HepG2 (cell line): ENCODE data around the gene BFSP1. TPM values are rescaled to one million over a fixed set of nuclear protein-coding genes. Genes with fewer than 3 reads are reported as not detected.

Source experiments
- ARID3A ChIP-seq: IDR thresholded peaks from 2 replicates; pipeline ENCODE4 v1.6.1; 2012; ENCODE audit warnings: low read depth, low read length, improper control_type of control experiment
- FOXO1 ChIP-seq: sonication (generic); formaldehyde crosslinking; IDR thresholded peaks from 2 replicates; pipeline ENCODE4 v1.4.0; 2020; ENCODE audit warnings: missing genetic modification reagents
- HDAC6 ChIP-seq: fragments of 200-600 bp; sonication (generic); IDR thresholded peaks from 2 replicates; pipeline ENCODE4 v1.7.0; 2017; ENCODE audit warnings: mild to moderate bottlenecking, antibody characterized with exemption, low read length, low read depth
- IKZF1 ChIP-seq: fragments of 450-650 bp; IDR thresholded peaks from 2 replicates; pipeline ENCODE4 v1.7.1; 2016
- KAT7 ChIP-seq: IDR thresholded peaks from 2 replicates; pipeline ENCODE4 v1.6.1; 2018; ENCODE audit warnings: borderline replicate concordance, missing compliant biosample characterization
- MAFF ChIP-seq: IDR thresholded peaks from 2 replicates; pipeline ENCODE4 v1.6.1; 2011; ENCODE audit warnings: low read depth, low read length, improper control_type of control experiment
- NFKBIZ ChIP-seq: IDR thresholded peaks from 2 replicates; pipeline ENCODE4 v1.6.1; 2018; ENCODE audit warnings: missing genetic modification reagents, missing compliant biosample characterization
- PBX3 ChIP-seq: sonication (generic); formaldehyde crosslinking; IDR thresholded peaks from 2 replicates; pipeline ENCODE4 v1.8.1; 2023; ENCODE audit warnings: missing genetic modification reagents, inconsistent platforms, borderline replicate concordance
- RNF2 ChIP-seq: fragments of 450-650 bp; conservative IDR thresholded peaks from 2 replicates; pipeline ENCODE4 v1.6.1; 2016; ENCODE audit warnings: low read depth
- ZBTB20 ChIP-seq: sonication (generic); formaldehyde crosslinking; IDR thresholded peaks from 2 replicates; pipeline ENCODE4 v1.8.1; 2023; ENCODE audit warnings: missing genetic modification reagents, low read depth, mild to moderate bottlenecking, borderline replicate concordance
- ZBTB38 ChIP-seq: sonication (generic); formaldehyde crosslinking; IDR thresholded peaks from 2 replicates; pipeline ENCODE4 v1.5.1; 2020; ENCODE audit warnings: mild to moderate bottlenecking, missing genetic modification reagents
- ZNF20 ChIP-seq: sonication (generic); formaldehyde crosslinking; IDR thresholded peaks from 2 replicates; pipeline ENCODE4 v1.4.0; 2020; ENCODE audit warnings: mild to moderate bottlenecking, moderate library complexity, missing genetic modification reagents
- ZNF317 ChIP-seq: sonication (generic); formaldehyde crosslinking; IDR thresholded peaks from 2 replicates; pipeline ENCODE4 v1.5.0; 2020; ENCODE audit warnings: mild to moderate bottlenecking, missing genetic modification reagents
- ZNF557 ChIP-seq: sonication (generic); formaldehyde crosslinking; IDR thresholded peaks from 2 replicates; pipeline ENCODE4 v1.4.0; 2020; ENCODE audit warnings: missing genetic modification reagents
- polyA plus RNA-seq, 8 experiments: library from polyadenylated mRNA; depleted of rRNA in 3 of 8; stranded (reverse) in 7 of 8; unstranded in 1 of 8; fragments of >200 nt; fragmentation: Illumina TruSeq in 4 of 8; extraction: Trizol in 4 of 8; gene quantifications; 2 replicates each; pipeline versions ENCODE4 v1.2.1 to v1.2.3, GENCODE V29; 2011 to 2016; ENCODE audit warnings: low read depth in 4 of 8, missing spikeins in 1 of 8, mixed read lengths in 1 of 8; ENCODE audit not compliant: insufficient read depth in 1 of 8
- total RNA-seq, 5 experiments: library from RNA; depleted of rRNA; stranded (reverse); fragments of >200 nt; fragmentation: Illumina TruSeq; extraction: Trizol; gene quantifications; 2 replicates each; pipeline ENCODE4 v1.2.3, GENCODE V29; 2016; ENCODE audit warnings: low read depth in 1 of 5
- TF ChIP-seq, protein P1 (sequence below): IDR thresholded peaks from 2 replicates; pipeline ENCODE4 v1.6.1; 2016; ENCODE audit warnings: missing genetic modification reagents, missing compliant biosample characterization
- TF ChIP-seq, protein P2 (sequence below): sonication (generic); formaldehyde crosslinking; IDR thresholded peaks from 2 replicates; pipeline ENCODE4 v1.4.0; 2020; ENCODE audit warnings: mild to moderate bottlenecking, missing genetic modification reagents

The BFSP1 gene
- total and polyA plus RNA-seq, 2 of the 13 experiments (the other 11 are each of a cell fraction or from before 2014, with no cell fraction given): 0.22 to 0.26 TPM

- TF ChIP-seq ZNF20 (no peak), ZNF317 (no peak), ZBTB20 (no peak), RNF2 (no peak), MAFF (no peak), ZNF557 (no peak), KAT7 (CRISPR knock-in tag) (peak; percentile 57), HDAC6 (no peak), IKZF1 (no peak), NFKBIZ (CRISPR knock-in tag) (no peak), FOXO1 (CRISPR knock-in tag) (no peak; the same call in 1 of the 2 replicates), ARID3A (no peak), PBX3 (CRISPR knock-in tag) (no peak), ZBTB38 (CRISPR knock-in tag) (no peak; the same call in 1 of the 2 replicates)
- TF ChIP-seq, protein P1, sequence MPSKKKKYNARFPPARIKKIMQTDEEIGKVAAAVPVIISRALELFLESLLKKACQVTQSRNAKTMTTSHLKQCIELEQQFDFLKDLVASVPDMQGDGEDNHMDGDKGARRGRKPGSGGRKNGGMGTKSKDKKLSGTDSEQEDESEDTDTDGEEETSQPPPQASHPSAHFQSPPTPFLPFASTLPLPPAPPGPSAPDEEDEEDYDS (CRISPR knock-in tag): no peak; the same call in 1 of the 2 replicates
- TF ChIP-seq, protein P2, sequence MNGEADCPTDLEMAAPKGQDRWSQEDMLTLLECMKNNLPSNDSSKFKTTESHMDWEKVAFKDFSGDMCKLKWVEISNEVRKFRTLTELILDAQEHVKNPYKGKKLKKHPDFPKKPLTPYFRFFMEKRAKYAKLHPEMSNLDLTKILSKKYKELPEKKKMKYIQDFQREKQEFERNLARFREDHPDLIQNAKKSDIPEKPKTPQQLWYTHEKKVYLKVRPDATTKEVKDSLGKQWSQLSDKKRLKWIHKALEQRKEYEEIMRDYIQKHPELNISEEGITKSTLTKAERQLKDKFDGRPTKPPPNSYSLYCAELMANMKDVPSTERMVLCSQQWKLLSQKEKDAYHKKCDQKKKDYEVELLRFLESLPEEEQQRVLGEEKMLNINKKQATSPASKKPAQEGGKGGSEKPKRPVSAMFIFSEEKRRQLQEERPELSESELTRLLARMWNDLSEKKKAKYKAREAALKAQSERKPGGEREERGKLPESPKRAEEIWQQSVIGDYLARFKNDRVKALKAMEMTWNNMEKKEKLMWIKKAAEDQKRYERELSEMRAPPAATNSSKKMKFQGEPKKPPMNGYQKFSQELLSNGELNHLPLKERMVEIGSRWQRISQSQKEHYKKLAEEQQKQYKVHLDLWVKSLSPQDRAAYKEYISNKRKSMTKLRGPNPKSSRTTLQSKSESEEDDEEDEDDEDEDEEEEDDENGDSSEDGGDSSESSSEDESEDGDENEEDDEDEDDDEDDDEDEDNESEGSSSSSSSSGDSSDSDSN (CRISPR knock-in tag): peak; percentile 92
These were observed 39.4 kb upstream of the BFSP1 start (continued) for GRCh38 chr20:17570347-17571152.
